Parathyroid adenoma (tissue), 2 donors: Measurements from ENCODE around the gene HNRNPA3.

Experiments
- H2AFZ ChIP-seq: fragments of 300-600 bp; sonication (generic); one replicate; pipeline ENCODE4 v1.7.0; 2017; ENCODE audit warnings: antibody characterized with exemption, mild to moderate bottlenecking
- H3K27ac ChIP-seq: fragments of 300-600 bp; sonication (generic); one replicate; pipeline ENCODE4 v1.7.0; 2017
- H3K27me3 ChIP-seq: fragments of 300-600 bp; sonication (generic); one replicate; pipeline ENCODE4 v1.7.0; 2017; ENCODE audit warnings: low read length; ENCODE audit not compliant: control insufficient read depth, insufficient read depth
- H3K36me3 ChIP-seq: fragments of 300-600 bp; sonication (generic); one replicate; pipeline ENCODE4 v1.7.0; 2017; ENCODE audit warnings: low read length; ENCODE audit not compliant: control insufficient read depth, insufficient read depth
- H3K4me1 ChIP-seq: fragments of 300-600 bp; sonication (generic); one replicate; pipeline ENCODE4 v1.7.0; 2017; ENCODE audit warnings: control low read depth
- H3K4me2 ChIP-seq: fragments of 300-600 bp; sonication (generic); one replicate; pipeline ENCODE4 v1.7.0; 2017; ENCODE audit warnings: low read length
- H3K4me3 ChIP-seq: fragments of 300-600 bp; sonication (generic); one replicate; pipeline ENCODE4 v1.7.0; 2017; ENCODE audit warnings: low read depth, low read length
- H3K79me2 ChIP-seq: fragments of 300-600 bp; sonication (generic); one replicate; pipeline ENCODE4 v1.7.0; 2017; ENCODE audit warnings: control low read depth
- H3K9ac ChIP-seq: fragments of 300-600 bp; sonication (generic); one replicate; pipeline ENCODE4 v1.7.0; 2017; ENCODE audit warnings: mild to moderate bottlenecking
- H3K9me3 ChIP-seq: fragments of 300-600 bp; sonication (generic); one replicate; pipeline ENCODE4 v1.7.0; 2017; ENCODE audit warnings: low read length; ENCODE audit not compliant: control insufficient read depth
- CTCF ChIP-seq: fragments of 300-600 bp; sonication (generic); IDR thresholded peaks from one replicate; pipeline ENCODE4 v1.7.0; 2017; ENCODE audit warnings: antibody characterized with exemption, mild to moderate bottlenecking
- donor health status: primary hyperparathyroidism.

Gene HNRNPA3

DNA sequence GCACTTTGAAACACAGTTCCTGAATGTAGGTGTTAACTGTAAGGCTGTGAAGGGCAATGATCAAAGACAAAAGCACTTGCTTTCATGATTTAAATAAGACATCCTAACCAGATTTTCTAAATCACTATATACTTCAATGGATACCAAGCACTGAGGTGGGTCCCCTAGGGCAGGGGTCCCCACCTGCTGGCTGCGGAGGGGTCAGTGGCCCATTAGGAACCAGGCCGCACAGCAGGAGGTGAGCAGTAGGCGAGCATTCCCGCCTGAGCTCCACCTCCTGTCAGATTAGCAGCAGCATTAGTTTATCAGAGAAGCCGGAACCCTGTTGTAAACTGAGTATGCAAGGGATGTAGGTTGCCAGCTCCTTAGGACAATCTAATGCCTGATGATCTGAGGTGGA, 44.9 kb downstream of the HNRNPA3 start:
- H3K27ac ChIP-seq = no peak overlapping the region
- no peaks in the 10 kb centered on the region for H3K9me3 ChIP-seq
- no peak overlapping the region for H2AFZ ChIP-seq
- no peak overlapping the region for H3K4me2 ChIP-seq
- H3K9ac ChIP-seq = no peak overlapping the region
- peaks cover 40% of the 10 kb centered on the region for H3K4me1 ChIP-seq
- no peaks in the 10 kb centered on the region for H3K27me3 ChIP-seq
- peaks cover 86% of the 10 kb centered on the region for H3K79me2 ChIP-seq
- H3K4me3 ChIP-seq = no peak overlapping the region
- no peak for TF ChIP-seq CTCF
- no peaks in the 10 kb centered on the region for H3K36me3 ChIP-seq

DNA sequence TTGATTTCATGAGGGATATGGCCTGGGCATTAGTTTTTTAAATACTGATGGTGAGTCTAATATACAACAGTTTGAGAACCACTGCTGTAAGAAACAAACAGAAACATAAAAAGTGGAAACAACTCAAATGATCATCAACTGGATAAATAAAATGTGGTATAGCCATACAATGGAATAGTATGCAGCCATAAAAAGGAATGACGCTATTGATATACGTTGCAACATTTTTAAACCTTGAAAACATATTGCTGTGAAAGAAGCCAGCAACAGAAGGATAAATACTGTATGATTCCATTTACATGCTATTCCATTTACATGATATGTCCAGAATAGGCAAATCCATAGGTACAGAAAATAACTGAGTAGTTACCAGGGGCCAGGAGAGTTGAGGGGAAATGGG, 45.5 kb downstream of the HNRNPA3 start:
- Histone ChIP-seq H3K4me3 (no peak overlapping the region), H3K27ac (no peak overlapping the region), H2AFZ (no peak overlapping the region), H3K9ac (no peak overlapping the region), H3K36me3 (no peaks in the 10 kb centered on the region), H3K4me2 (no peak overlapping the region), H3K79me2 (peaks cover 84% of the 10 kb centered on the region), H3K4me1 (peaks cover 40% of the 10 kb centered on the region), H3K9me3 (no peaks in the 10 kb centered on the region), H3K27me3 (no peaks in the 10 kb centered on the region)
- no peak for TF ChIP-seq CTCF

DNA sequence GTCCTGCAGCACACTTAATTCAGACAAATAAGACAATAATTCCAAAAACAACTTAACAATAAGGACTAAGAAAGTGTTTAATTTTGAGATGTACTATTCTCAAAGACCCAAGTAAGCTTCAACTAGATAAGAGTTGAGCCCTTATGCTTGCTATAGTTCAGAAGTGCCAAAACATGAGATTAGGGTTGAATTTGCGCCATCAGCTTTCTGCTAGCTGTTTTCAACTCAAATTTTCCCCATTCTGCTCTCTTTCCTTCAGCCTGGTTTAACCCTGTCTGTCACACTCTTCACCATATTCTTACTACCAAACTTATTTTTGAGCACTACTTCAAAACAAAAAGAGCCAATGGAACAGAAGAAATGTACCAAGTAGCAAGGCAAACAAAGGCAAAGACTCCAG, 47.8 kb downstream of the HNRNPA3 start:
- Histone ChIP-seq H3K36me3 (no peaks in the 10 kb centered on the region), H3K4me3 (no peak overlapping the region), H3K4me2 (peak overlapping the region; percentile 16), H3K9ac (no peak overlapping the region), H2AFZ (no peak overlapping the region), H3K9me3 (no peaks in the 10 kb centered on the region), H3K27me3 (no peaks in the 10 kb centered on the region), H3K4me1 (peaks cover 26% of the 10 kb centered on the region), H3K79me2 (peaks cover 66% of the 10 kb centered on the region), H3K27ac (no peak overlapping the region)
- TF ChIP-seq CTCF = no peak

DNA sequence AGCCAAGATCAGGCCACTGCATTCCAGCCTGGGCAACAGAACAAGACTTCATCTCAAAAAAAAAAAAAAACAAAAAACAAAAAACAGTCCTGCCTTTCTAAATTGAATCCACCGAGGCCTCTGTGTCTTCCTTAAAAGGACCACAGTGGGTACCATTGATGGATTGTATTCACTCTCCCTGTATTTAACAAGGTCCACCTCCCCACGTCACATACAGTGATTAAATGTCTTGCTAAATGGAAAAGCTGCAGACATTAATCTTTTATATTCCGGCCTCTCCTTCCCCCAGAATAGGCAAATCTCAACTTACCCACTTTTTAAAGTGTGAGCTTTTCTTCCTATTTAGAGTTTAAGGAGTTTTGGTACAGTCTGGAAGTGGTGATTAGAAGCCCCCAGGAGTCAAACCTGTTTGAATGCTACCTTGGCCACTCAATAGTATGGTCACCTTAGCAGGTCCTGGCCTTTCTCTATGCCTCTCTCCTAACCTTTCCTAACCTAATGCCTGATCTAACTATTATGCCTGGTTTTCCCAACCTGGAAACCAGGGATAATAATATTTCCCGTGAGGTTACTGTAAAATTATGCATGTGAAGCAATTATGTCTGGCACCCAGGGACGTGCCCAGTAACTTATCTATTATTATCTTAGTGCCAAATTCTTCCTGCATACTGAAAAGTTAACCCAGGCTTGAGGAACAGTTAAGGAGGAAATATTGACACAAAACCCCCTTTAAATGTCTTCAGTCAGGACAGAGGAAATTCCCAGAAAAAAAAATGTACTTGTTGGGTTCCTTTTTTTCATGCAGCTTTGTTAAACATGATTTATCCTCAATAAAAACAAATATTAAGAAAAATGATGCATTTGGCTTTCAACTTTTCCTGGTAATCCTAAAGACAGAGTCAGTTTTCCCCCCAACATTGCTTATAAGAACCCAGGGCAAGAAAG, 48.8 kb downstream of the HNRNPA3 start:
- H3K4me3 ChIP-seq = peak overlapping the region; percentile 94
- H3K9ac ChIP-seq = no peak overlapping the region
- peak overlapping the region; percentile 96 for H3K4me2 ChIP-seq
- H3K79me2 ChIP-seq = peaks cover 57% of the 10 kb centered on the region
- H3K27me3 ChIP-seq = no peaks in the 10 kb centered on the region
- H3K9me3 ChIP-seq = no peaks in the 10 kb centered on the region
- TF ChIP-seq CTCF = no peak
- H3K36me3 ChIP-seq = no peaks in the 10 kb centered on the region
- H3K27ac ChIP-seq = peak overlapping the region; percentile 99
- H3K4me1 ChIP-seq = peaks cover 26% of the 10 kb centered on the region
- H2AFZ ChIP-seq = no peak overlapping the region
